HepG2 (cell line): ENCODE results near the gene TBC1D4. TPM values are rescaled to one million over a fixed set of nuclear protein-coding genes. Genes with fewer than 3 reads are reported as not detected.
"Not testable (repeated sequence)": the region's sequence is repeated elsewhere in the genome, so short reads cannot be mapped to it uniquely, and the experiment has no call there.

Experiments
- ATAC-seq: fragments of 200-7000 bp; cut with Tn5 transposase; 3 replicates; pipeline ENCODE4 v1.9.1; 2020; ENCODE audit warnings: mild to moderate bottlenecking, moderate library complexity
- BruUV-seq: library from RNA; stranded (reverse); fragments of 400-500 nt; replicated peaks from 2 replicates; lab custom pipeline; 2021; lab: Mats Ljungman, UMichigan
- CTCF ChIA-PET: fragments of 300-600 bp; formaldehyde crosslinking; extraction: SDS; loops from one replicate; lab custom pipeline; 2021; ENCODE audit warnings: low total read pairs, inconsistent platforms, low intra/inter-chr PET ratio; lab: Yijun Ruan, JAX
- POLR2A ChIA-PET: fragments of 350-600 bp; sonication (Branson Sonifier 250); formaldehyde crosslinking; loops from one replicate; lab custom pipeline; 2020; ENCODE audit warnings: antibody characterized with exemption, inconsistent platforms; lab: Yijun Ruan, JAX
- DNase-seq: peaks from one replicate; pipeline ENCODE4 v3.0.0-alpha.2; 2015; ENCODE audit warnings: low spot score
- FAIRE-seq: peaks from 3 replicates; lab custom pipeline; 2011; peaks lifted over from hg19 to GRCh38; lab: Jason Lieb, UNC
- H2AFZ ChIP-seq: one replicate; pipeline ENCODE4 v1.6.1; 2011; ENCODE audit warnings: low read length, inconsistent platforms
- H3K27ac ChIP-seq: fragments of 300-600 bp; 3 replicates; pipeline ENCODE4 v1.8.0; 2011; ENCODE audit warnings: mixed run types, mild to moderate bottlenecking, mixed read lengths, low read length, inconsistent platforms; ENCODE audit not compliant: insufficient read depth; ENCODE audit errors: extremely low read length
- H3K27me3 ChIP-seq, 2 experiments: fragments of 200-600 bp in 1 of 2; 2 replicates in 1 of 2; 3 replicates in 1 of 2; pipeline versions ENCODE4 v1.6.0 to v1.8.0; 2011; ENCODE audit warnings: low read length in 2 of 2, mild to moderate bottlenecking in 2 of 2, moderate library complexity in 2 of 2, inconsistent platforms in 1 of 2; ENCODE audit not compliant: insufficient read depth in 2 of 2, control insufficient read depth in 1 of 2
- H3K36me3 ChIP-seq, 2 experiments: fragments of 200-600 bp in 1 of 2; replicated peaks in 1 of 2; 2 replicates in 1 of 2; 3 replicates in 1 of 2; pipeline versions ENCODE4 v1.5.1 to v1.8.0; 2011; ENCODE audit warnings: low read length in 2 of 2, inconsistent platforms in 1 of 2; ENCODE audit not compliant: insufficient read depth in 2 of 2, control insufficient read depth in 1 of 2
- H3K4me1 ChIP-seq: 2 replicates; pipeline ENCODE4 v1.5.1; 2012; ENCODE audit warnings: low read length, inconsistent platforms; ENCODE audit not compliant: insufficient read depth
- H3K4me2 ChIP-seq: 2 replicates; pipeline ENCODE4 v1.6.0; 2011; ENCODE audit warnings: low read depth, low read length, inconsistent platforms
- H3K4me3 ChIP-seq, 3 experiments: fragments of 200-600 bp in 1 of 3; sonication (generic), shearing (Covaris generic) in 1 of 3; replicated peaks in 1 of 3; 2 replicates each; pipeline ENCODE4 v1.5.1; 2011 to 2016; ENCODE audit warnings: low read length in 3 of 3, inconsistent platforms in 2 of 3, low read depth in 2 of 3, mild to moderate bottlenecking in 2 of 3, control low read depth in 1 of 3, mixed read lengths in 1 of 3; ENCODE audit not compliant: insufficient read depth in 1 of 3
- H3K79me2 ChIP-seq: one replicate; pipeline ENCODE4 v1.6.1; 2011; ENCODE audit warnings: low read length, inconsistent platforms; ENCODE audit not compliant: insufficient read depth
- H3K9ac ChIP-seq: 2 replicates; pipeline ENCODE4 v1.6.0; 2011; ENCODE audit warnings: mild to moderate bottlenecking, low read depth, low read length, inconsistent platforms; ENCODE audit not compliant: insufficient read depth
- H3K9me3 ChIP-seq: 2 replicates; pipeline ENCODE4 v1.5.1; 2012; ENCODE audit warnings: mild to moderate bottlenecking, low read length
- H4K20me1 ChIP-seq: 2 replicates; pipeline ENCODE4 v1.6.0; 2011; ENCODE audit warnings: inconsistent platforms, mild to moderate bottlenecking, low read length, moderate library complexity; ENCODE audit not compliant: insufficient read depth
- ARID2 ChIP-seq: sonication (generic); formaldehyde crosslinking; IDR thresholded peaks from 2 replicates; pipeline ENCODE4 v1.8.1; 2022; ENCODE audit warnings: mild to moderate bottlenecking, missing genetic modification reagents, borderline replicate concordance
- KIAA2018 ChIP-seq: sonication (generic); formaldehyde crosslinking; IDR thresholded peaks from 2 replicates; pipeline ENCODE4 v1.5.0; 2020; ENCODE audit warnings: mild to moderate bottlenecking, missing genetic modification reagents, borderline replicate concordance
- ZNF333 ChIP-seq: sonication (generic); formaldehyde crosslinking; IDR thresholded peaks from 2 replicates; pipeline ENCODE4 v1.4.0; 2020; ENCODE audit warnings: mild to moderate bottlenecking, missing genetic modification reagents, borderline replicate concordance
- ZNF780A ChIP-seq: sonication (generic); formaldehyde crosslinking; IDR thresholded peaks from 2 replicates; pipeline ENCODE4 v1.8.0; 2022; ENCODE audit warnings: mild to moderate bottlenecking, missing genetic modification reagents, moderate library complexity
- WGBS: methylation state at CpG from one replicate; pipeline ENCODE4 v1.1.6; 2017; ENCODE audit warnings: low lambda C conversion rate; 5-methylcytosine and 5-hydroxymethylcytosine counted together
- in situ Hi-C: cut with HindIII; loops from 2 replicates; pipeline ENCODE4 v1.10.0; 2017; ENCODE audit warnings: low pct_unique_long_range_greater_than_20kb; ENCODE audit not compliant: extremely low pct_ligation_motif_present
- intact Hi-C: fragments of 100-400 bp; cut with micrococcal nuclease; formaldehyde crosslinking; loops from one replicate; pipeline ENCODE4 v1.10.0; 2022; ENCODE audit not compliant: unreplicated experiment
- polyA plus RNA-seq, 8 experiments: library from polyadenylated mRNA; depleted of rRNA in 3 of 8; stranded (reverse) in 7 of 8; unstranded in 1 of 8; fragments of >200 nt; fragmentation: Illumina TruSeq in 4 of 8; extraction: Trizol in 4 of 8; gene quantifications; 2 replicates each; pipeline versions ENCODE4 v1.2.1 to v1.2.3, GENCODE V29; 2011 to 2016; ENCODE audit warnings: low read depth in 4 of 8, missing spikeins in 1 of 8, mixed read lengths in 1 of 8; ENCODE audit not compliant: insufficient read depth in 1 of 8
- total RNA-seq, 5 experiments: library from RNA; depleted of rRNA; stranded (reverse); fragments of >200 nt; fragmentation: Illumina TruSeq; extraction: Trizol; gene quantifications; 2 replicates each; pipeline ENCODE4 v1.2.3, GENCODE V29; 2016; ENCODE audit warnings: low read depth in 1 of 5
- TF ChIP-seq, protein P1 (sequence below): IDR thresholded peaks from 2 replicates; pipeline ENCODE4 v1.6.1; 2012; ENCODE audit warnings: low read depth, low read length, improper control_type of control experiment
- TF ChIP-seq, protein P2 (sequence below): sonication (generic); formaldehyde crosslinking; IDR thresholded peaks from 2 replicates; pipeline ENCODE4 v1.5.0; 2020; ENCODE audit warnings: mild to moderate bottlenecking, missing genetic modification reagents, borderline replicate concordance

The TBC1D4 gene
- total and polyA plus RNA-seq, 2 of the 13 experiments (the other 11 are each of a cell fraction or from before 2014, with no cell fraction given) = 35.9 to 64.4 TPM

DNA sequence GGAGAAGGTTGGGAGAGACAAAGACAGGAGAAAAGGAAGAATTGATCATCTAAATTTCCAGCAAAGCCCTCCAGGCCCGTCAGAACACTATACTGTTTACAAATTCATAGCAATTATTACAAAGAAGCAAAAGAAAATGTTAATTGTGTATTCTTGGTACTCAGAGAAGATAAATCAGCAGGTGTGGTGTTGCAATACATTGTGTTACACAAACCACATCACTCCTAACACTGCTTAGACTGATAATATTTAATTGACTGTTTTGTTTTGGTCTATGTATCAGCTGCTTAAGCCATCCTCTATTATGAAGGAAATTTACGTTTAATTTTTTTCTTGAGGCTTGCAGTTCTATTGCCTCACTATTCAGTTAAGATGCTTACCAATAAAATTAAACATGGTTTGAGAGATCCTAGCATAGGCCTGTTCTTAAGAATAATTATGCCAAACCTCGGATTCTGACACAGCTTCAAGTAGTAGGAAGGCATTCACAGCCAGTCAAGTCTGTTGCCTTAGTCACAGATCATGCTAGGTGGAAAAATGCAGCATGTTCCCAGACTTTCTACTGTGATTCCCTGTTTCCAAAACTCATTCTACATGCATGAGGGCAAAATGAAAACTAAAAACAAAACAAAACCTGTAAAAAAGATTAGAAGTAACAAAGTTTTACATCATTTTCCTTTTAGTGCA, 129.2 kb downstream of the TBC1D4 start (continued):
- TF ChIP-seq ZNF333 (CRISPR knock-in tag) (no peak), ZNF780A (CRISPR knock-in tag) (no peak), ARID2 (no peak), KIAA2018 (no peak)
- TF ChIP-seq, protein P1, sequence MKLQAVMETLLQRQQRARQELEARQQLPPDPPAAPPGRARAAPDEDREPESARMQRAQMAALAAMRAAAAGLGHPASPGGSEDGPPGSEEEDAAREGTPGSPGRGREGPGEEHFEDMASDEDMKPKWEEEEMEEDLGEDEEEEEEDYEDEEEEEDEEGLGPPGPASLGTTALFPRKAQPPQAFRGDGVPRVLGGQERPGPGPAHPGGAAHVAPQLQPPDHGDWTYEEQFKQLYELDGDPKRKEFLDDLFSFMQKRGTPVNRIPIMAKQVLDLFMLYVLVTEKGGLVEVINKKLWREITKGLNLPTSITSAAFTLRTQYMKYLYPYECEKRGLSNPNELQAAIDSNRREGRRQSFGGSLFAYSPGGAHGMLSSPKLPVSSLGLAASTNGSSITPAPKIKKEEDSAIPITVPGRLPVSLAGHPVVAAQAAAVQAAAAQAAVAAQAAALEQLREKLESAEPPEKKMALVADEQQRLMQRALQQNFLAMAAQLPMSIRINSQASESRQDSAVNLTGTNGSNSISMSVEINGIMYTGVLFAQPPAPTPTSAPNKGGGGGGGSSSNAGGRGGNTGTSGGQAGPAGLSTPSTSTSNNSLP = no peak
- TF ChIP-seq, protein P2, sequence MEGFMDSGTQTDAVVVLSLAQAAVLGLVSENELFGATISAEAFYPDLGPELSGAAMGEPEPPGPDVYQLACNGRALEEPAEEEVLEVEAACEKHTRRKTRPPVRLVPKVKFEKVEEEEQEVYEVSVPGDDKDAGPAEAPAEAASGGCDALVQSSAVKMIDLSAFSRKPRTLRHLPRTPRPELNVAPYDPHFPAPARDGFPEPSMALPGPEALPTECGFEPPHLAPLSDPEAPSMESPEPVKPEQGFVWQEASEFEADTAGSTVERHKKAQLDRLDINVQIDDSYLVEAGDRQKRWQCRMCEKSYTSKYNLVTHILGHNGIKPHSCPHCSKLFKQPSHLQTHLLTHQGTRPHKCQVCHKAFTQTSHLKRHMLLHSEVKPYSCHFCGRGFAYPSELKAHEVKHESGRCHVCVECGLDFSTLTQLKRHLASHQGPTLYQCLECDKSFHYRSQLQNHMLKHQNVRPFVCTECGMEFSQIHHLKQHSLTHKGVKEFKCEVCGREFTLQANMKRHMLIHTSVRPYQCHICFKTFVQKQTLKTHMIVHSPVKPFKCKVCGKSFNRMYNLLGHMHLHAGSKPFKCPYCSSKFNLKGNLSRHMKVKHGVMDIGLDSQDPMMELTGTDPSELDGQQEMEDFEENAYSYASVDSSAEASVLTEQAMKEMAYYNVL (CRISPR knock-in tag) = no peak

- H3K9ac ChIP-seq, POLR2A ChIA-PET, H3K9me3 ChIP-seq, H3K27ac ChIP-seq, H3K4me3 ChIP-seq, intact Hi-C loops, H3K79me2 ChIP-seq, ATAC-seq, FAIRE-seq, H3K4me2 ChIP-seq, CTCF ChIA-PET, DNase-seq, H2AFZ ChIP-seq, H4K20me1 ChIP-seq, BruUV-seq, H3K27me3 ChIP-seq, in situ Hi-C loops: not testable (repeated sequence)
- WGBS = 99% methylated on average over 3 of the region's 3 CpGs
- Histone ChIP-seq H3K4me1 (peaks cover 33% of the 10 kb centered on the region), H3K36me3 (peaks cover 20 to 77% of the 10 kb centered on the region in 2 experiments)
Observed at GRCh38 chr13:75351538-75351937, 130.4 kb downstream of the TBC1D4 start.
